Kasumi-1 (cell line): ENCODE data around the gene STARD8.

Experiments
- DNase-seq, 2 experiments: peaks; one replicate each; lab custom pipeline; 2025; lab: John Stamatoyannopoulos, UW

STARD8 gene

GRCh38 chrX:68692651-68693050 is 45.2 kb downstream of the STARD8 start:
- no peak for DNase-seq

GRCh38 chrX:68693481-68694434 is 46.3 kb downstream of the STARD8 start:
- DNase-seq, result peak; percentile 46 to 61

GRCh38 chrX:68694435-68695205 is 47.2 kb downstream of the STARD8 start:
- DNase-seq, result no peak

- no peak for DNase-seq
Measured at GRCh38 chrX:68695206-68695845, 47.9 kb downstream of the STARD8 start.

GRCh38 chrX:68696267-68696990 is 49.0 kb downstream of the STARD8 start:
- DNase-seq, result no peak

- no peak for DNase-seq
Measured at GRCh38 chrX:68697036-68697435, 49.6 kb downstream of the STARD8 start.

GRCh38 chrX:68697465-68698125 is 50.1 kb downstream of the STARD8 start:
- peak; percentile 47 to 49 for DNase-seq

GRCh38 chrX:68698942-68699341 is 51.5 kb downstream of the STARD8 start:
- DNase-seq, result no peak

GRCh38 chrX:68699960-68700746 is 52.7 kb downstream of the STARD8 start:
- DNase-seq, result no peak

GRCh38 chrX:68703369-68703768 is 55.9 kb downstream of the STARD8 start:
- DNase-seq, result peak in 1 of 2 experiments; percentile 39

GRCh38 chrX:68703846-68704245 is 56.4 kb downstream of the STARD8 start:
- peak; percentile 39 to 44 for DNase-seq

GRCh38 chrX:68705986-68706385 is 58.5 kb downstream of the STARD8 start:
- no peak for DNase-seq

GRCh38 chrX:68708503-68709290 is 61.2 kb downstream of the STARD8 start:
- no peak for DNase-seq

GRCh38 chrX:68710870-68711576 is 63.6 kb downstream of the STARD8 start:
- DNase-seq, result peak in 1 of 2 experiments; percentile 14

- no peak for DNase-seq
Measured at GRCh38 chrX:68711845-68712244, 64.4 kb downstream of the STARD8 start.

- no peak for DNase-seq
Measured at GRCh38 chrX:68714856-68715255, 67.4 kb downstream of the STARD8 start.

- no peak for DNase-seq
Measured at GRCh38 chrX:68717196-68717595, 69.7 kb downstream of the STARD8 start.

- DNase-seq, result no peak
Measured at GRCh38 chrX:68717663-68718442, 70.4 kb downstream of the STARD8 start.
